Measurements from ENCODE around the gene FSTL3.

The FSTL3 gene

DNA sequence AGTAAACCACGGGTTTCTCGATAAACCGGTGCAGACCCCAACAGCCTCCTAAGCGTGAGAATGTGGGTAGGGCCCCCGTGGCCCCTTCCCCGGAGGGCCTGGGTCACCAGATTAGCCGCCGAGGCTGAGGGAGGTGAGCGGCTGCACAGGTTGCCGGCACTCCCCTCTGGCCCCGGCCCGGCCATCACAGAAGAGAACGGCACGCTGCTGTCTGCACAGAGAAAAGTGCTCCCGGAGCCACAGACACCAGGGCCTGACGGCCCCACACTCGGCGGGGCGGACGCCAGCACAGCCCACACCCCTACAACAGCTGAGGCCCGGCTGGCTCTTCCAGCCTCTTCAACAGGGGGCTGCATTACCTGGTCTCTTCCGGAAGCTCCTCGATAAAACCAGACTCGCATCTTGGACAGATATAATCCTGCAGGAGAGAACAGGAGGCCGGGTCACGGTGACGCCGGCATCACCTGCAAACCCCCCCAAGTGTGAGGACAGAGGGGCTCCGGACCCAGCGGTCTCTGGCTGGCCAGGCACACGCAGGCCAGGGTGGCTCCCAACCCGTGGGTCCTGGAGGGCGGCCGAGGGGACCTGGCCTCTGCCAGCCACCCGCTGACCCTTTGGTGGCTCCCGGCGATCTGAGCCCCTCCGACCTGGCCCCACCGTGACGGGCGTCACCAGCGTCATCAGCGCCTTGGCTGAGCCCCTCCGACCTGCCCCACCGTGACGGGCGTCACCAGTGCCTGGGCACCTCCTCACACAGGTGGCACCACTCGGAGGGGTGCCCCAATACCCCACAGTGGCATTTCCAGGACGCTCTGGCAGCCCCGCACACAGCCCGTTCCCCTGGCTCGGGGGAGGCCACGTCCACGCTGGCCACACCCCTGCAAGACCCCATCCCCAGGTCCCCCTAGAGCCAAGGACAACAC, 23.5 kb upstream of the FSTL3 start:
- H3K27me3 ChIP-seq (replicated peaks; ENCODE audit: control insufficient read depth, insufficient read depth, low read length) = no peaks in the 10 kb centered on the region
- H3K36me3 ChIP-seq (ENCODE audit: control insufficient read depth, insufficient read depth, low read length) = peaks cover 31% of the 10 kb centered on the region
- no peak overlapping the region for H3K4me3 ChIP-seq (replicated peaks; ENCODE audit: low read depth, low read length)
- no peak for DNase-seq (ENCODE audit: extremely low read depth, insufficient read length)
- TF ChIP-seq, protein P1, sequence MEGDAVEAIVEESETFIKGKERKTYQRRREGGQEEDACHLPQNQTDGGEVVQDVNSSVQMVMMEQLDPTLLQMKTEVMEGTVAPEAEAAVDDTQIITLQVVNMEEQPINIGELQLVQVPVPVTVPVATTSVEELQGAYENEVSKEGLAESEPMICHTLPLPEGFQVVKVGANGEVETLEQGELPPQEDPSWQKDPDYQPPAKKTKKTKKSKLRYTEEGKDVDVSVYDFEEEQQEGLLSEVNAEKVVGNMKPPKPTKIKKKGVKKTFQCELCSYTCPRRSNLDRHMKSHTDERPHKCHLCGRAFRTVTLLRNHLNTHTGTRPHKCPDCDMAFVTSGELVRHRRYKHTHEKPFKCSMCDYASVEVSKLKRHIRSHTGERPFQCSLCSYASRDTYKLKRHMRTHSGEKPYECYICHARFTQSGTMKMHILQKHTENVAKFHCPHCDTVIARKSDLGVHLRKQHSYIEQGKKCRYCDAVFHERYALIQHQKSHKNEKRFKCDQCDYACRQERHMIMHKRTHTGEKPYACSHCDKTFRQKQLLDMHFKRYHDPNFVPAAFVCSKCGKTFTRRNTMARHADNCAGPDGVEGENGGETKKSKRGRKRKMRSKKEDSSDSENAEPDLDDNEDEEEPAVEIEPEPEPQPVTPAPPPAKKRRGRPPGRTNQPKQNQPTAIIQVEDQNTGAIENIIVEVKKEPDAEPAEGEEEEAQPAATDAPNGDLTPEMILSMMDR (IDR thresholded peaks at IDR 0.05; ENCODE audit: insufficient read depth, low read length, poor library complexity, severe bottlenecking) = no peak

DNA sequence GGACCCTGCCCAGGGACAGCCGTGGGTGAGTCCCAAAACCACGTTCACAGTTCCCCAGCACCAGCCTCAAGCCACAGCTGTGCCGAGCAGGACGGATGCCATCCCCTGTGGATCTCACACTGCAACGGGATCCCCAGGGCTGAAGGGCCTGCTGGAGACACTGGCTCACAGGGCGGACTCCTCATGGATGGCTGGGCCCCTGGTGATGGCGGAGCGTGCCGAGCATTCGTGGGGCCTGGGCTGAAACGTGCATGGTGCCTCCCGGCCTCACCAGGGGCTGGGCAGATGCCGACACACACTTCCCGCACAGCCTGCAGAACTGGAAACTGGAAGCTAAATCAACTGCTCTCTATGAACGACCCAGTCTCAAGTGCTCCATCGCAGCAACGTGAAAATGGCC, 22.8 kb upstream of the FSTL3 start:
- no peaks in the 10 kb centered on the region for H3K27me3 ChIP-seq (replicated peaks; ENCODE audit: control insufficient read depth, insufficient read depth, low read length)
- TF ChIP-seq, protein P1 (IDR thresholded peaks at IDR 0.05; ENCODE audit: insufficient read depth, low read length, poor library complexity, severe bottlenecking) = no peak
- no peak for DNase-seq (ENCODE audit: extremely low read depth, insufficient read length)
- H3K36me3 ChIP-seq (ENCODE audit: control insufficient read depth, insufficient read depth, low read length) = peaks cover 32% of the 10 kb centered on the region
- H3K4me3 ChIP-seq (replicated peaks; ENCODE audit: low read depth, low read length) = no peak overlapping the region

DNA sequence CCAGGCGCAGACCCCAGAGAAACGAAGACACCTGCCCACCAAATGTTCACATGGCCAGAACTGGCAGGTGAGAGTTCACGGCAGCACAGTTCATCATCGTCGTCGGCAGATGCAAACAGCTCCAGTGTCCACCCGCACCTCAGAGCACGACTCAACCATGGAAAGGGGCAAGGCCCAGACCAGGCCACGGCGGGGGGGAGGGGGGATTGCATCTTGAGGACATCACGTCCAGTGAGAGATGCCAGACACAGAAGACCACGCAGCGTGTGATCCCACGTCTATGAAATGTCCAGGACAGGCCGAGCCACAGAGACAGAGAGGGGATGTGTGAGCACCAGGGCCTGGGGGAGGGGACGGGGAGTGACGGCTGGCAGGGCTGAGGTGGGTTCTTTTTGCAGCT, 20.5 kb upstream of the FSTL3 start:
- DNase-seq (ENCODE audit: extremely low read depth, insufficient read length) = no peak
- Histone ChIP-seq H3K36me3 (ENCODE audit: control insufficient read depth, insufficient read depth, low read length) (peaks cover 33% of the 10 kb centered on the region), H3K4me3 (replicated peaks; ENCODE audit: low read depth, low read length) (no peak overlapping the region), H3K27me3 (replicated peaks; ENCODE audit: control insufficient read depth, insufficient read depth, low read length) (no peaks in the 10 kb centered on the region)
- TF ChIP-seq, protein P1 (IDR thresholded peaks at IDR 0.05; ENCODE audit: insufficient read depth, low read length, poor library complexity, severe bottlenecking) = no peak

DNA sequence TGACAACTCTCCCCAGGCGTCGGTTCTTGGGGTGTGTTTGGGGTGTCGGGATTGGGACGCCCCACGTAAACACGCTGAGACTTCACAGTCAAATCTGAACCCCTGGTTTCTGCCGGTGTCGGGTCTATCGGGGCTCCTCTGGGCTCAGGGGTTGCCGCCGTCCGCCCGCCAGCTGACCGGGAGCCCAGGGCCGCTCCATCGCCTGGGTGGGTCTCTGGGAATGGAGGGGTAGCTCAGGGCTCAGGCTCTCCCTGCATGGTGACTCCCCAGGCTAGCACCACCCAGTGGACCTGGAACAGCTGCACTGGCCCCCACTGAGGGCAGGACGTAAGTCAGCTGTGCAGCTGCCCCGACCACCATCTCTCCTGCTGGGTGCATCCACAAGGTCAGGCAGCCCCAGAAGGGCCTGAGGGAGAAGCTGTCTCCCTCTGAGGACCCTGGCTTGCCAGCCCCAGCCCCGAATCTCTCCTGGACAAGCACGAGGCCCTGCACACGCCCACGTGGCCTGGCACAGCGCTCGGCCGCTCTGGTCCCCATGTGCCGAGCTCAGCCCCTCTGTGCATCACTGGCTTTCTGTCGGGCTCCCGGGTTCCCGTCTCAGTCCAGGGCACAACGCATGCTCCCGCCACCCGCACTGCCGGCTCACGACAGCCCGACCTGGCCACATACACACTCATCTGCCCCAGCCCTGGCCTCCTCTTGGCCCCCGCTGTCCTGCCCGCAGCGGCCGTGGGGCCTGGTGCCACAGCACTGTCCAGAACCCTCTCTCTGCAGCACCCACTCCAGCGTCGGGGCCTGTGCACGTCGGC, 19.2 kb upstream of the FSTL3 start:
- DNase-seq (ENCODE audit: extremely low read depth, insufficient read length) = no peak
- TF ChIP-seq, protein P1 (IDR thresholded peaks at IDR 0.05; ENCODE audit: insufficient read depth, low read length, poor library complexity, severe bottlenecking) = no peak
- H3K27me3 ChIP-seq (replicated peaks; ENCODE audit: control insufficient read depth, insufficient read depth, low read length) = no peaks in the 10 kb centered on the region
- H3K36me3 ChIP-seq (ENCODE audit: control insufficient read depth, insufficient read depth, low read length) = peaks cover 31% of the 10 kb centered on the region
- H3K4me3 ChIP-seq (replicated peaks; ENCODE audit: low read depth, low read length) = no peak overlapping the region

DNA sequence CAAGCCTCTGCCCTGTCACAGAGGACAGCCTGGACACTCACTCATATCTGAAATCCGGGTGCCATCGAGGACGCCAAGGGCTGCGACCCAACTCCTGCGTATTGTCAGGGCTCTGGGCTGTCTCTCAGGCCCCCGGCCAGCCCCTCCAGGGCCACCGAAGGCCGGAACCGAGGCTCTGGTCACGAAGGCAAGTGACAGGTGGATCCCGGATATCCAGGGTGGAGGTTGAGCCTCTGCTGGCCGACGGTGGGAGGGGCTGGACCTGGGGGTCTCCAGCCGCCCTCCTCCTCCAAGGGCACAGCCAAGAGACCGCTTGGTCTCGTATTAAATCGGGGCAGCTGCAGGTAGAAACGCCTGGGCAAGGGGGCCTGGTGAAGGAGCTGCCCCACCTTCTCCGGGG, 18.6 kb upstream of the FSTL3 start:
- TF ChIP-seq, protein P1 (IDR thresholded peaks at IDR 0.05; ENCODE audit: insufficient read depth, low read length, poor library complexity, severe bottlenecking) = no peak
- Histone ChIP-seq H3K27me3 (replicated peaks; ENCODE audit: control insufficient read depth, insufficient read depth, low read length) (no peaks in the 10 kb centered on the region), H3K4me3 (replicated peaks; ENCODE audit: low read depth, low read length) (no peak overlapping the region), H3K36me3 (ENCODE audit: control insufficient read depth, insufficient read depth, low read length) (peaks cover 27% of the 10 kb centered on the region)
- DNase-seq (ENCODE audit: extremely low read depth, insufficient read length) = no peak

Measured in GM06990 (cell line).